RWPE2 (cell line): Measurements from ENCODE around the gene PIP5K1A.

Experiments used
- ATAC-seq: fragments of 200-7000 bp; cut with Tn5 transposase; 3 replicates; pipeline ENCODE4 v1.9.1; 2021; ENCODE audit warnings: low read depth
- DNase-seq: peaks from one replicate; pipeline ENCODE4 v3.0.0-alpha.2; 2020; ENCODE audit warnings: low spot score
- H3K27ac ChIP-seq: fragments of 450-650 bp; 2 replicates; pipeline ENCODE4 v1.5.1; 2017; ENCODE audit warnings: mild to moderate bottlenecking; ENCODE audit not compliant: poor library complexity, severe bottlenecking
- H3K27me3 ChIP-seq: fragments of 250-450 bp; sonication (Bioruptor Pico); 2 replicates; pipeline ENCODE4 v1.5.1; 2021; ENCODE audit warnings: mild to moderate bottlenecking, moderate library complexity; ENCODE audit not compliant: insufficient read depth, poor library complexity, severe bottlenecking
- H3K36me3 ChIP-seq: fragments of 250-450 bp; sonication (Bioruptor Pico); 2 replicates; pipeline ENCODE4 v1.5.1; 2020; ENCODE audit warnings: low read depth, mild to moderate bottlenecking, moderate library complexity
- H3K4me1 ChIP-seq: fragments of 250-450 bp; sonication (Bioruptor Pico); 2 replicates; pipeline ENCODE4 v1.5.1; 2021; ENCODE audit warnings: mild to moderate bottlenecking, moderate library complexity; ENCODE audit not compliant: insufficient read depth, poor library complexity, severe bottlenecking
- H3K4me3 ChIP-seq: fragments of 250-450 bp; sonication (Bioruptor Pico); 2 replicates; pipeline ENCODE4 v1.5.1; 2021; ENCODE audit warnings: mild to moderate bottlenecking, moderate library complexity; ENCODE audit not compliant: severe bottlenecking
- H3K9me3 ChIP-seq: fragments of 250-450 bp; sonication (Bioruptor Pico); 2 replicates; pipeline ENCODE4 v1.5.1; 2021; ENCODE audit warnings: mild to moderate bottlenecking, moderate library complexity; ENCODE audit not compliant: severe bottlenecking
- CTCF ChIP-seq: fragments of 450-650 bp; IDR thresholded peaks from one replicate; pipeline ENCODE4 v1.5.1; 2017; ENCODE audit warnings: mild to moderate bottlenecking, moderate library complexity; ENCODE audit not compliant: poor library complexity, severe bottlenecking

Gene PIP5K1A

GRCh38 chr1:151288502-151288901 is 90.2 kb downstream of the PIP5K1A start:
- no peaks in the 10 kb centered on the region for H3K27me3 ChIP-seq
- ATAC-seq (no peak), DNase-seq (no peak)
- H3K9me3 ChIP-seq: no peaks in the 10 kb centered on the region
- H3K4me1 ChIP-seq: no peaks in the 10 kb centered on the region
- TF ChIP-seq CTCF: no peak
- no peak overlapping the region for H3K4me3 ChIP-seq
- H3K36me3 ChIP-seq: peaks cover 59% of the 10 kb centered on the region
- H3K27ac ChIP-seq: no peak overlapping the region

GRCh38 chr1:151289080-151289935 is 91.0 kb downstream of the PIP5K1A start:
- H3K27me3 ChIP-seq: no peaks in the 10 kb centered on the region
- no peak for TF ChIP-seq CTCF
- DNase-seq: no peak
- peaks cover 67% of the 10 kb centered on the region for H3K36me3 ChIP-seq
- H3K27ac ChIP-seq: no peak overlapping the region
- no peak for ATAC-seq
- no peak overlapping the region for H3K4me3 ChIP-seq
- H3K4me1 ChIP-seq: no peaks in the 10 kb centered on the region
- H3K9me3 ChIP-seq: no peaks in the 10 kb centered on the region

- Histone ChIP-seq H3K4me1 (no peaks in the 10 kb centered on the region), H3K4me3 (no peak overlapping the region), H3K27me3 (no peaks in the 10 kb centered on the region), H3K27ac (no peak overlapping the region), H3K36me3 (peaks cover 75% of the 10 kb centered on the region), H3K9me3 (no peaks in the 10 kb centered on the region)
- DNase-seq: no peak
- TF ChIP-seq CTCF: no peak
- no peak for ATAC-seq
Observed at GRCh38 chr1:151289991-151290708, 91.8 kb downstream of the PIP5K1A start.

- Histone ChIP-seq H3K4me3 (no peak overlapping the region), H3K4me1 (no peaks in the 10 kb centered on the region), H3K36me3 (peaks cover 81% of the 10 kb centered on the region), H3K27me3 (no peaks in the 10 kb centered on the region), H3K9me3 (no peaks in the 10 kb centered on the region), H3K27ac (no peak overlapping the region)
- TF ChIP-seq CTCF: no peak
- DNase-seq: no peak
- no peak for ATAC-seq
Observed at GRCh38 chr1:151290709-151291303, 92.5 kb downstream of the PIP5K1A start.
